ENCODE data around the gene LSAMP. TPM values are rescaled to one million over a fixed set of nuclear protein-coding genes. Genes with fewer than 3 reads are reported as not detected.

LSAMP gene
- total RNA-seq, 1 donor from 2014 or later: not detected

DNA sequence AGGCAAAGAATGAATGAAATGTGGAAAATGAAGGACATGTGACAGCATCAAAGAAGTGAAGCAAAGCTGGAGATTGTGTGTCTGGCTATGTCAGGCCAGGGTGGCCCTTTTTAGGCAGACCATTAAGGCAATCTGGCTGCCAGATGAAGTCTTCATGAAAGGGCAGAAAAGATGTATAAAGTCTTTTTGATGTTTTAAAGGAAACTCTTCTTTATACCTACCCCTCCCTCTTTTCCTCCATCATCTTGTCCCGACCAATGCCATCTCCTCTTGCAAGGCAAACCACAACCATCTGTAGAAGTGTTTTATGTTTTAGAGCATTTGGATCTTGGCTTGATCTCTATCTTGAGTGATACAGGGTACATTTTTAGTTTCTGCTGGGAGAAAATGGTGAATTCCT is 259.2 kb downstream of the LSAMP start:
- no peaks in the 10 kb centered on the region for H3K4me1 Mint-ChIP-seq (ENCODE audit: low read depth)
- H3K27me3 Mint-ChIP-seq (ENCODE audit: low read depth): no peaks in the 10 kb centered on the region
- no peaks in the 10 kb centered on the region for H3K9me3 Mint-ChIP-seq
- no peak for DNase-seq (ENCODE audit: low spot score)
- intact Hi-C loops (cut with micrococcal nuclease): no loop called here
- no peak overlapping the region for H3K27ac Mint-ChIP-seq
- no peak overlapping the region for H3K4me3 Mint-ChIP-seq (ENCODE audit: low read depth)
- H3K36me3 Mint-ChIP-seq (ENCODE audit: low read depth): no peaks in the 10 kb centered on the region

DNA sequence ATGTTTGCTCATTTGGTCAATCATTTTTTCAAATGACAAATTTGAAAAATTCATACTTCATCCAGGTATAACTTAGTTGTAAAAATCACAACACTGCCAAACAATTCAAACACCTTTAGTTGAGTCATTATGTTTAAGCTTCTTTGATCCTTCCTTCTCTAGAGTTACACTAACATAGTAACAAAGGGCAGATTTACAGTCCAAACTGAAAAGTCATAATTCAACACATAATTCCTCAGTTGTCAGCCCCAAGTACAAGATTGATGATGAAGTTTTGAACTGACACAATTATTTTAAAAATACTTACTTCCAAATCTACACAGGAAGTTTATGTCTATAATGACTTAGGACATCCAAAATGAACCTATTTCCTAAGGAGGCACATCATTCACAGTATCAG is 264.1 kb downstream of the LSAMP start:
- Mint-ChIP-seq H3K36me3 (ENCODE audit: low read depth) (no peaks in the 10 kb centered on the region), H3K4me3 (ENCODE audit: low read depth) (no peak overlapping the region), H3K27ac (no peak overlapping the region), H3K4me1 (ENCODE audit: low read depth) (no peaks in the 10 kb centered on the region), H3K9me3 (no peaks in the 10 kb centered on the region), H3K27me3 (ENCODE audit: low read depth) (no peaks in the 10 kb centered on the region)
- intact Hi-C loops (cut with micrococcal nuclease): no loop called here
- DNase-seq (ENCODE audit: low spot score): no peak

DNA sequence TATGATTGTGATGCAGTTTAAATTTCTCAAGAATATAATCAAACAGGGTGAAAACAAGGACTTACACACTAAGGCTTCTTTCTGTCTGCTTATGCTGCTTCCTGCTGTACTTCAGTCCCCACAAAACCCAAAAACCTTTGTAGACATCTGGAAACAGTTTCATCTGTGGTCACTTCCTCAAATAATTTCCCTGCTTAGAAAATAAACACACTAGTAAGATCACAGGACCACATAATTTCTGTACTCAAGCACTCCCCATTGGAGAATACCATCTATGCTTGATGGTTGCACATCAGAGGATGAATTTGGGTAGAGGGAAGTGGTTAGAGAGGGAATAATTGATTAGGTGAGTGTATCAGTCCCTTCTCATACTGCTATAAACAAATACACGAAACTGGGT is 266.2 kb downstream of the LSAMP start:
- H3K36me3 Mint-ChIP-seq (ENCODE audit: low read depth): no peaks in the 10 kb centered on the region
- H3K4me3 Mint-ChIP-seq (ENCODE audit: low read depth): no peak overlapping the region

DNA sequence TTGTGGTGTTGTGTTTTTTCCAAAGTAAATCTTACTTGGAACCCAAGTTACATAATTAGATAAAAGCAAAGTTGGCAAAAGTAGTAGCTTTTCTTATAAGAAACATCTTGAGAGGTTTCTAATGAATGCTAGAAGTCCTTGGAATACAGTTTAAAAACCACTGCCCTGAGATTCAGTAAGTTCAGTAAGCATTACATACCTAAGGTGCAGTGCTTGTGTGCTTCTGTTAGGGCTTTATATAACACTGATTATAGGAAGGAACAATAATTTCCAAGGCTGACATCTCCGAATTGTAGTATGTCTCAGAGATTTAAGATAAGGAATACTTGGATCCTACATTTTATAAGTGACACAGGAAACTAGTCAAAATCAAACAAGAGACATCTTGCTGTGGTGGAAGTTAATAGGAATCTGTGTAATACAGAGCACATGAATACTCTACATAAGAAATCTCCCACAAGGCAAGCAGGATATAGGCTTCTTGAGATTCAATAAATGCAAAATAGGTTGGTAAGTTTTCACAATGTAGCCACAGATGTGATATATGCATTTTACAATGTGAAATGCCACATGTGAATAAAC is 268.2 kb downstream of the LSAMP start:
- Mint-ChIP-seq H3K27me3 (ENCODE audit: low read depth) (no peaks in the 10 kb centered on the region), H3K4me1 (ENCODE audit: low read depth) (no peaks in the 10 kb centered on the region), H3K4me3 (ENCODE audit: low read depth) (no peak overlapping the region), H3K27ac (no peak overlapping the region), H3K9me3 (no peaks in the 10 kb centered on the region), H3K36me3 (ENCODE audit: low read depth) (no peaks in the 10 kb centered on the region)
- DNase-seq (ENCODE audit: low spot score): no peak
- intact Hi-C loops (cut with micrococcal nuclease): no loop called here

More for the DNA sequence above, 266.2 kb downstream of the LSAMP start:
- H3K27ac Mint-ChIP-seq: no peak overlapping the region
- H3K4me1 Mint-ChIP-seq (ENCODE audit: low read depth): no peaks in the 10 kb centered on the region
- intact Hi-C loops (cut with micrococcal nuclease): no loop called here
- H3K9me3 Mint-ChIP-seq: no peaks in the 10 kb centered on the region
- no peaks in the 10 kb centered on the region for H3K27me3 Mint-ChIP-seq (ENCODE audit: low read depth)
- no peak for DNase-seq (ENCODE audit: low spot score)

DNA sequence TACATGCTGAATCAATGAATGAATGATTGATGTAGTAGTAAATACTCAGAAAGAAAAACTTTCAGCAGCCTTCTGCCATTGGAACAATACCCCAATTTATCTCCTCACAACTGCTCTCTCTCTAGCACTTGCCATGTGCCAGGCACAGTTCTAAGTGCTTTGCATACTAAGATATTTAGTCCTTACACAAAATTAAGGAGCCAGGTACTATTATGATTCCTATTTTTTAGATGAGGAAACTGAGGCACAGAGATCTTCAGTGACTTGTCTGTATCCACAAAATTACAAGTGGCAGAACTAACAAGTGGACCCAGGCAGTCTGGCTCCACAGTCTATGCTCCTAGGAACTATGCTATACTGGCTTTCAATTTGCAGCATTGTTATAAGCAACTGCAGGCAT is 279.2 kb downstream of the LSAMP start:
- Mint-ChIP-seq H3K4me3 (ENCODE audit: low read depth) (no peak overlapping the region), H3K9me3 (no peaks in the 10 kb centered on the region), H3K27ac (no peak overlapping the region), H3K27me3 (ENCODE audit: low read depth) (no peaks in the 10 kb centered on the region), H3K36me3 (ENCODE audit: low read depth) (no peaks in the 10 kb centered on the region), H3K4me1 (ENCODE audit: low read depth) (no peaks in the 10 kb centered on the region)
- intact Hi-C loops (cut with micrococcal nuclease): no loop called here
- DNase-seq (ENCODE audit: low spot score): no peak

DNA sequence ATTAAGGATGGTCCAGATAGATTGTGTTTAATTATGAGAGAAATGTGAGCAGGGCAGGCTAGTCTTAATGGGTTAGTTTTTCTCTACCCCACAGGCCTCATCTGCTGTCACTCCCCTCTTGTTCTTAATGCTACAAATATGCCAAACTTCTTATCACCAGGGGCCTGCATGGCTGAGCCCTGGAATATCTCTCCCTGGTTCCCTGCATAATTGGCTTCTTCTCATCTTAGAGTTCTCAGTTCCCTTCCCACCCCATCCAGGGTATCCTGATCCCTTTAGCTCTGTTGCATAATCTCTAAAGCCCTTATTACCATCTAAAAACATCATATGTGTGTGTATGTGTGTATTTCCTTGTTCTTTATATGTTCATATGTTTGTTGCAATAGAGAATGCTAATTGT is 279.6 kb downstream of the LSAMP start:
- intact Hi-C loops (cut with micrococcal nuclease): no loop called here
- no peaks in the 10 kb centered on the region for H3K4me1 Mint-ChIP-seq (ENCODE audit: low read depth)
- H3K27ac Mint-ChIP-seq: no peak overlapping the region
- H3K4me3 Mint-ChIP-seq (ENCODE audit: low read depth): no peak overlapping the region
- H3K27me3 Mint-ChIP-seq (ENCODE audit: low read depth): no peaks in the 10 kb centered on the region
- H3K9me3 Mint-ChIP-seq: no peaks in the 10 kb centered on the region
- no peak for DNase-seq (ENCODE audit: low spot score)
- H3K36me3 Mint-ChIP-seq (ENCODE audit: low read depth): no peaks in the 10 kb centered on the region

DNA sequence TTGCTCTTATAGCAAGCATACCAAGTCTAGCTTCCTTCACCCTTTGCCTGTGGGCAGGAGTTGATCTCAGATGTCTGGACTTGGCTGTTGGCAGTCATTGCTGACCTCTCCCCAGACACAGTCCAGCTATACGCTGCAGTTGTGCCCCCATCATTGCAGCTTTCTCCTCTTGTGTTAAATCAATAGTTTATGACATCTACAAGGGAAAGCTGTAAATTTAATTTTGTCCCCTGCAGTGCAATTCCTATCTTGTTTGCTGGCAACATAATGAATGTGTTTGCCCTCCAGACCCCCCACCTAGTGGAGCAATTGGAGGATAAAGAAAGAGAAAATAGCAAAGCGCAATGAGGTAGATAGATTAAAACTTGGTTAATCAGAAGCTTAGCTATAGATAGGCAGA is 280.2 kb downstream of the LSAMP start:
- Mint-ChIP-seq H3K27ac (no peak overlapping the region), H3K4me3 (ENCODE audit: low read depth) (no peak overlapping the region), H3K36me3 (ENCODE audit: low read depth) (no peaks in the 10 kb centered on the region), H3K4me1 (ENCODE audit: low read depth) (no peaks in the 10 kb centered on the region), H3K27me3 (ENCODE audit: low read depth) (no peaks in the 10 kb centered on the region), H3K9me3 (no peaks in the 10 kb centered on the region)
- no peak for DNase-seq (ENCODE audit: low spot score)
- intact Hi-C loops (cut with micrococcal nuclease): no loop called here

DNA sequence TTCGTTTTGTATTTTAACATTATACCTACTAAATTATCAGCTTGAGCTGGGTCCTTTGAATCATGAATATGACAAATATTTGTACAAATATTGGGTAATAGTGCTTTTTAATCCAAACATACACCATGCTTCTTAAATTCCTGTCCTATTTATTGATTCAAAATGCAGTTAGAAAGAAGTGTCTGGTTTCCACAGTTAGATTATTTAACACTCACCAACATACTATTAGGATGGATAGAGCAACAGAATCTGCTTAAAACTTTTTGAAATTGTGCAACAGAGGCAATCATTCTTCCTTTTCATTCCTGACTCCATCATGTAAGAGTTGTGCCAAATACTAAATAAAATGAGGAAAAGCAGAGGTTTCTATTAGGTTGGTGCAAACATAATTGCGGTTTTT is 281.2 kb downstream of the LSAMP start:
- Mint-ChIP-seq H3K27me3 (ENCODE audit: low read depth) (no peaks in the 10 kb centered on the region), H3K4me1 (ENCODE audit: low read depth) (no peaks in the 10 kb centered on the region), H3K27ac (no peak overlapping the region), H3K4me3 (ENCODE audit: low read depth) (no peak overlapping the region), H3K9me3 (no peaks in the 10 kb centered on the region), H3K36me3 (ENCODE audit: low read depth) (no peaks in the 10 kb centered on the region)
- intact Hi-C loops (cut with micrococcal nuclease): no loop called here
- no peak for DNase-seq (ENCODE audit: low spot score)

DNA sequence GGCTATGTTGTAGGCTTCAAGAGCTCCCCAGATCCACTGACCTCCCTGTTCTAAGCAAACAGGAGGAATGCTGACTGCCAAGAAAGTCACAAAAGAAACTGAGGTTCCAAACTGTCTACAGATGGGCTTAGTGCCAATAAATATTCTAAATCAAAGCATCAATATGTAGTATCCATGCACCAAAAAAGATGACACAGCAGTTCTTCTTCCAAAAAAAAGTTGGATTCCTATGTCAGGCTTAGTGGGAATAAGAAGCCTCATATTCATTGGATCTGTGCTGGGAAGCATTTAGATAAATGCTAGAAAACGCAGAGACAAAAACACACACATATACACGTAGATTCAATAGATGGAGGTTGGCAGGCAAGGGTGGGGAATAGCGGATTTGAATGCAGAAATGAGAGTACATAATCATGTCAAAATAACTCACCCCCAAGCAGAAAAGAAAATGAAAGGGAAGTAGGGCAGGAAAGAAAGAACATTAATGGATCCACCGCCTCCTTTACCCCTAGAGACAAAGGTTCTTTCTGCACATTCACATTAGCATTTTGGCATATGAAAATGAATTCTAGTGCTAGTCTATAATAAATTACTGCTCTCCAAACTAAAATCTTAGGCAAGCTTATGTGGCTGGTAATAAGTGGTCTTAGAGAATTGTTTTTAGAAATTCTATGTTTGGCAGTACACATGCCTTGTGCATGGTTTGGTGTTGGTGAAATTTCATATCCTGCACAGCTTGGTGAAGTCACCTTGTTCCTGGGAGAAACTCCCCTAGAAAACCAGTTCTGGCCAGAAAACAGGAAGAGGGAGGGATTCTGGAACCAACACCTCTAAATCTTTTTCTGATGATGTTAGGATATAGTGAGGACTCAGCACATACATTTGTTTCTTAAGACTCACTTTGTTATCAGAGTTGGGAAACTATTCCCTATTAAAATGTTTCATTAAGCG is 283.4 kb downstream of the LSAMP start:
- intact Hi-C loops (cut with micrococcal nuclease): no loop called here
- DNase-seq (ENCODE audit: low spot score): no peak
- Mint-ChIP-seq H3K36me3 (ENCODE audit: low read depth) (no peaks in the 10 kb centered on the region), H3K9me3 (peaks cover 4% of the 10 kb centered on the region), H3K4me1 (ENCODE audit: low read depth) (no peaks in the 10 kb centered on the region), H3K4me3 (ENCODE audit: low read depth) (no peak overlapping the region), H3K27me3 (ENCODE audit: low read depth) (no peaks in the 10 kb centered on the region), H3K27ac (no peak overlapping the region)

DNA sequence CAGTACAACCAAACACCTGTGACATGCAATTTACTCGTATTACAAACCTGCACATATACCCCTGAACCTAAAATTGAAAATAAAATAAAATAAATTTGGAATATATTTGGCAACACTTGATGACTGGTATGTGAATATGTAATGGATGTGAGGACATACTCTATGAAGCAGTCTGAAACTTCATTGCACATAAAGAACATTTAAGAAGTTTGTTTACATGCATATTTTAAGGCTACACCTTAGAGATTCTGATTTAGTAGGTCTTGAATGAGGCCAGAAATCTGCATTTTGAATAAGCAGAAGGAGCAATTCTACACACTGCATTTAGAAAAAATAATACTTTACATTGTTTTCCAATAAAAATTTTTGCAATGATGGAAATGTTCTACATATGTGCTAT is 284.7 kb downstream of the LSAMP start:
- H3K27ac Mint-ChIP-seq: no peak overlapping the region
- peaks cover 4% of the 10 kb centered on the region for H3K9me3 Mint-ChIP-seq
- H3K27me3 Mint-ChIP-seq (ENCODE audit: low read depth): no peaks in the 10 kb centered on the region
- no peaks in the 10 kb centered on the region for H3K4me1 Mint-ChIP-seq (ENCODE audit: low read depth)
- H3K4me3 Mint-ChIP-seq (ENCODE audit: low read depth): no peak overlapping the region
- no peak for DNase-seq (ENCODE audit: low spot score)
- intact Hi-C loops (cut with micrococcal nuclease): no loop called here
- no peaks in the 10 kb centered on the region for H3K36me3 Mint-ChIP-seq (ENCODE audit: low read depth)

DNA sequence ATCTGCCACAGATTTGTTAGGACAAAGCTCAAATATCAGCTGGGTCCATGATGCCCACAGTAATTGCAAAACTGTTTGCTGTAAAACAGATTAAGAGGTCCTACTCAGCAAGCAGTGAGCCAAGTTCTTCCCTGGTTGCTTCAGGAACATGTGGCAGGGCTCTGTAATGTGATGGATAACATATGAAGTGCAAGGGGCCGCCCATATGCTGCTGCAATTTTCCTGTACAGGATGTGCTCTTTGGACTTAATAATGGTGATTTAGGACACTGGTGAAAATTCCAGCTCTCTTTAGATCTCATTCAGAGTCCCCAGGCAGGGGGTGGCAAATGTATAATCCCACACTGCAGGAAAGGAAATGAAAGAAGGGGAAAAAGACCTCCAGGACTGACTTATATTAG is 289.4 kb downstream of the LSAMP start:
- Mint-ChIP-seq H3K9me3 (peaks cover 4% of the 10 kb centered on the region), H3K36me3 (ENCODE audit: low read depth) (no peaks in the 10 kb centered on the region), H3K27ac (no peak overlapping the region), H3K4me3 (ENCODE audit: low read depth) (no peak overlapping the region), H3K4me1 (ENCODE audit: low read depth) (no peaks in the 10 kb centered on the region), H3K27me3 (ENCODE audit: low read depth) (no peaks in the 10 kb centered on the region)
- DNase-seq (ENCODE audit: low spot score): no peak
- intact Hi-C loops (cut with micrococcal nuclease): no loop called here

DNA sequence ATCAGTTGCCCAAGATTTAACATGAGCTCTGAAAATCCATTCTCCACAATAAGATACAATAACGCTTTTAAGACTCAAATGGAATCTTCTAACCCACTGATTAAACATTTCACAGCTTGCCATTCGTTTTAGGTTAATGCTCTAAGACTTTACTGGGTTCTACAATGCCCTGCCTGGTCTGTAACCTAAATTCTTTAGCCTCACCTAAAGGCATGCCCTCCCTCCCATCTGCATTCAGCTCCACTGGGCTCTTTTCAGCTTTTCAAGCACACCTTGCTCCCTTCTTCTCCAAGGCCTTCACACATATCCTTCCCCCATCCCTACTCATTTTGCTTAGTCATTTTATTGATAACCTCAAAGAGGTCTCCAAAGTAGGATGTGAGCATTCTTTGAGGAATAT is 290.9 kb downstream of the LSAMP start:
- H3K9me3 Mint-ChIP-seq: peaks cover 4% of the 10 kb centered on the region
- DNase-seq (ENCODE audit: low spot score): no peak
- intact Hi-C loops (cut with micrococcal nuclease): no loop called here
- no peak overlapping the region for H3K27ac Mint-ChIP-seq
- no peaks in the 10 kb centered on the region for H3K27me3 Mint-ChIP-seq (ENCODE audit: low read depth)
- no peaks in the 10 kb centered on the region for H3K4me1 Mint-ChIP-seq (ENCODE audit: low read depth)
- H3K36me3 Mint-ChIP-seq (ENCODE audit: low read depth): no peaks in the 10 kb centered on the region
- no peak overlapping the region for H3K4me3 Mint-ChIP-seq (ENCODE audit: low read depth)

DNA sequence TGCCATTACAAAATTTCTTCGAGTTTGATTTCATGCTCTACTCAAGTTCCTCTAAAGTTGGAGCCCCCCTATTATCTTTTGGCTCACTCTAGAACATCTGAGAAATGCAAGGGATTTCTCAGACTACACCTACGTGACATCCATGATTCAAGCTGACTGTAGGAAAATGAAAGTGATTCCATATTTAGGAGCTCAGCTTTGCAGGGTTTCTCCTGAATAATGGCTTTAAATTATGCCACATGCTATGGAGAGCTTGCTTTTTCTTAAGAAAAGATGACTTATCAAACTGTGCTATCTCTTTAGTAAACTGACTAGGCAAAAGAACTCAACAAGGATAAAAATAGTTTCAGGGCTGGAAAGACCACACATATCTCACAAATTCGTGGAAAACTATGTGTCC is 292.1 kb downstream of the LSAMP start:
- Mint-ChIP-seq H3K36me3 (ENCODE audit: low read depth) (no peaks in the 10 kb centered on the region), H3K27ac (no peak overlapping the region), H3K9me3 (peaks cover 4% of the 10 kb centered on the region), H3K27me3 (ENCODE audit: low read depth) (no peaks in the 10 kb centered on the region), H3K4me3 (ENCODE audit: low read depth) (no peak overlapping the region), H3K4me1 (ENCODE audit: low read depth) (no peaks in the 10 kb centered on the region)
- DNase-seq (ENCODE audit: low spot score): no peak
- intact Hi-C loops (cut with micrococcal nuclease): no loop called here
